ENCODE results near the gene MKNK1.

The MKNK1 gene

GRCh38 chr1:46569116-46569515, 35.0 kb downstream of the MKNK1 start:
- Mint-ChIP-seq H3K4me3 (no peak overlapping the region), H3K36me3 (ENCODE audit: low read depth) (peaks cover 30% of the 10 kb centered on the region), H3K27me3 (no peaks in the 10 kb centered on the region), H3K27ac (no peak overlapping the region), H3K4me1 (ENCODE audit: low read depth) (no peaks in the 10 kb centered on the region), H3K9me3 (no peaks in the 10 kb centered on the region)

- H3K36me3 Mint-ChIP-seq (ENCODE audit: low read depth), result peaks cover 26% of the 10 kb centered on the region
- no peak overlapping the region for H3K27ac Mint-ChIP-seq
- H3K9me3 Mint-ChIP-seq, result no peaks in the 10 kb centered on the region
- no peaks in the 10 kb centered on the region for H3K27me3 Mint-ChIP-seq
- no peak overlapping the region for H3K4me3 Mint-ChIP-seq
- no peaks in the 10 kb centered on the region for H3K4me1 Mint-ChIP-seq (ENCODE audit: low read depth)
Measured at GRCh38 chr1:46568461-46568891, 35.6 kb downstream of the MKNK1 start.

GRCh38 chr1:46563341-46563740, 40.7 kb downstream of the MKNK1 start:
- H3K4me3 Mint-ChIP-seq, result no peak overlapping the region
- no peaks in the 10 kb centered on the region for H3K4me1 Mint-ChIP-seq (ENCODE audit: low read depth)
- H3K9me3 Mint-ChIP-seq, result no peaks in the 10 kb centered on the region
- H3K36me3 Mint-ChIP-seq (ENCODE audit: low read depth), result peaks cover 31% of the 10 kb centered on the region
- H3K27ac Mint-ChIP-seq, result no peak overlapping the region
- H3K27me3 Mint-ChIP-seq, result no peaks in the 10 kb centered on the region

- Mint-ChIP-seq H3K36me3 (ENCODE audit: low read depth) (peaks cover 31% of the 10 kb centered on the region), H3K4me3 (no peak overlapping the region), H3K27me3 (no peaks in the 10 kb centered on the region), H3K4me1 (ENCODE audit: low read depth) (no peaks in the 10 kb centered on the region), H3K9me3 (no peaks in the 10 kb centered on the region), H3K27ac (no peak overlapping the region)
Measured at GRCh38 chr1:46562498-46562897, 41.6 kb downstream of the MKNK1 start.

- no peak overlapping the region for H3K27ac Mint-ChIP-seq
- no peaks in the 10 kb centered on the region for H3K27me3 Mint-ChIP-seq
- H3K4me1 Mint-ChIP-seq (ENCODE audit: low read depth), result no peaks in the 10 kb centered on the region
- peaks cover 14% of the 10 kb centered on the region for H3K36me3 Mint-ChIP-seq (ENCODE audit: low read depth)
- H3K4me3 Mint-ChIP-seq, result no peak overlapping the region
- no peaks in the 10 kb centered on the region for H3K9me3 Mint-ChIP-seq
Measured at GRCh38 chr1:46558966-46559365, 45.1 kb downstream of the MKNK1 start.

- Mint-ChIP-seq H3K9me3 (no peaks in the 10 kb centered on the region), H3K36me3 (ENCODE audit: low read depth) (peaks cover 14% of the 10 kb centered on the region), H3K4me1 (ENCODE audit: low read depth) (no peaks in the 10 kb centered on the region), H3K4me3 (no peak overlapping the region), H3K27me3 (no peaks in the 10 kb centered on the region), H3K27ac (no peak overlapping the region)
Measured at GRCh38 chr1:46558141-46558963, 45.7 kb downstream of the MKNK1 start.

- Mint-ChIP-seq H3K4me3 (no peak overlapping the region), H3K27me3 (no peaks in the 10 kb centered on the region), H3K4me1 (ENCODE audit: low read depth) (no peaks in the 10 kb centered on the region), H3K27ac (no peak overlapping the region), H3K36me3 (ENCODE audit: low read depth) (peaks cover 14% of the 10 kb centered on the region), H3K9me3 (no peaks in the 10 kb centered on the region)
Measured at GRCh38 chr1:46557403-46557802, 46.7 kb downstream of the MKNK1 start.

- Mint-ChIP-seq H3K4me1 (ENCODE audit: low read depth) (no peaks in the 10 kb centered on the region), H3K9me3 (no peaks in the 10 kb centered on the region), H3K27ac (no peak overlapping the region), H3K36me3 (ENCODE audit: low read depth) (peaks cover 11% of the 10 kb centered on the region), H3K27me3 (no peaks in the 10 kb centered on the region), H3K4me3 (no peak overlapping the region)
Measured at GRCh38 chr1:46556822-46557221, 47.2 kb downstream of the MKNK1 start.

GRCh38 chr1:46555826-46556619, 48.0 kb downstream of the MKNK1 start:
- H3K9me3 Mint-ChIP-seq, result no peaks in the 10 kb centered on the region
- H3K27ac Mint-ChIP-seq, result no peak overlapping the region
- H3K4me1 Mint-ChIP-seq (ENCODE audit: low read depth), result no peaks in the 10 kb centered on the region
- peaks cover 9% of the 10 kb centered on the region for H3K36me3 Mint-ChIP-seq (ENCODE audit: low read depth)
- H3K27me3 Mint-ChIP-seq, result no peaks in the 10 kb centered on the region
- H3K4me3 Mint-ChIP-seq, result no peak overlapping the region

GRCh38 chr1:46554597-46555381, 49.3 kb downstream of the MKNK1 start:
- Mint-ChIP-seq H3K27ac (no peak overlapping the region), H3K36me3 (ENCODE audit: low read depth) (peaks cover 9% of the 10 kb centered on the region), H3K27me3 (no peaks in the 10 kb centered on the region), H3K4me1 (ENCODE audit: low read depth) (peaks cover 3% of the 10 kb centered on the region), H3K4me3 (no peak overlapping the region), H3K9me3 (no peaks in the 10 kb centered on the region)

- Mint-ChIP-seq H3K27me3 (no peaks in the 10 kb centered on the region), H3K9me3 (no peaks in the 10 kb centered on the region), H3K4me1 (ENCODE audit: low read depth) (peaks cover 8% of the 10 kb centered on the region), H3K27ac (no peak overlapping the region), H3K4me3 (no peak overlapping the region), H3K36me3 (ENCODE audit: low read depth) (peaks cover 9% of the 10 kb centered on the region)
Measured at GRCh38 chr1:46554236-46554596, 49.9 kb downstream of the MKNK1 start.

GRCh38 chr1:46553506-46553905, 50.6 kb downstream of the MKNK1 start:
- no peak overlapping the region for H3K4me3 Mint-ChIP-seq
- no peak overlapping the region for H3K27ac Mint-ChIP-seq
- no peaks in the 10 kb centered on the region for H3K9me3 Mint-ChIP-seq

GRCh38 chr1:46552357-46553237, 51.5 kb downstream of the MKNK1 start:
- no peaks in the 10 kb centered on the region for H3K9me3 Mint-ChIP-seq
- peaks cover 4% of the 10 kb centered on the region for H3K36me3 Mint-ChIP-seq (ENCODE audit: low read depth)
- peaks cover 10% of the 10 kb centered on the region for H3K4me1 Mint-ChIP-seq (ENCODE audit: low read depth)
- H3K27me3 Mint-ChIP-seq, result peaks cover 3% of the 10 kb centered on the region
- no peak overlapping the region for H3K27ac Mint-ChIP-seq
- no peak overlapping the region for H3K4me3 Mint-ChIP-seq

More at GRCh38 chr1:46553506-46553905, 50.6 kb downstream of the MKNK1 start:
- Mint-ChIP-seq H3K4me1 (ENCODE audit: low read depth) (peaks cover 10% of the 10 kb centered on the region), H3K27me3 (no peaks in the 10 kb centered on the region), H3K36me3 (ENCODE audit: low read depth) (peaks cover 9% of the 10 kb centered on the region)

GRCh38 chr1:46551597-46552095, 52.4 kb downstream of the MKNK1 start, which contains the start of gene KNCN:
Gene KNCN (minus strand): TSS chr1:46551647. CDS start chr1:46551215, 432 bp downstream.
- H3K36me3 Mint-ChIP-seq (ENCODE audit: low read depth), result no peaks in the 10 kb centered on the region
- no peaks in the 10 kb centered on the region for H3K9me3 Mint-ChIP-seq
- no peak within 1 kb of the TSS for H3K4me3 Mint-ChIP-seq
- H3K4me1 Mint-ChIP-seq (ENCODE audit: low read depth), result peaks cover 10% of the 10 kb centered on the region
- H3K27me3 Mint-ChIP-seq, result peaks cover 6% of the 10 kb centered on the region
- no peak within 1 kb of the TSS for H3K27ac Mint-ChIP-seq

Data from stimulated activated naive CD8-positive, alpha-beta T cell treated with anti-CD3 and anti-CD28 coated beads, Interleukin-15, Interleukin-2, amounts not matched to agents 100 ng/mL and 50 ng/mL, for 24 hours (primary cell).